NCI-H128 (cell line): ENCODE data around the gene HYCC1.
"Not testable (repeated sequence)": the region's sequence is repeated elsewhere in the genome, so short reads cannot be mapped to it uniquely, and the experiment has no call there.

Experiments
- DNase-seq: peaks from one replicate; lab custom pipeline; 2025; ENCODE audit not compliant: unreplicated experiment; lab: John Stamatoyannopoulos, UW

The HYCC1 gene

GRCh38 chr7:22989643-22990587, 24.0 kb downstream of the HYCC1 start:
- DNase-seq: no peak

GRCh38 chr7:22985436-22985835, 28.5 kb downstream of the HYCC1 start:
- no peak for DNase-seq

GRCh38 chr7:22983257-22983855, 30.6 kb downstream of the HYCC1 start:
- DNase-seq: no peak

GRCh38 chr7:22980422-22980821, 33.5 kb downstream of the HYCC1 start:
- no peak for DNase-seq

GRCh38 chr7:22979861-22980260, 34.1 kb downstream of the HYCC1 start:
- DNase-seq: no peak

GRCh38 chr7:22979251-22979650, 34.7 kb downstream of the HYCC1 start:
- DNase-seq: no peak

- DNase-seq: not testable (repeated sequence)
These were observed 39.3 kb downstream of the HYCC1 start for GRCh38 chr7:22974636-22975035.

- no peak for DNase-seq
These were observed 41.7 kb downstream of the HYCC1 start for GRCh38 chr7:22972207-22972606.

- DNase-seq: no peak
These were observed 44.9 kb downstream of the HYCC1 start for GRCh38 chr7:22969010-22969431.
